HG02885 (cell line): ENCODE measurements around the gene FGF12.

Source experiments
- ATAC-seq: cut with Tn5 transposase; IDR thresholded peaks from one replicate; pipeline ENCODE4 v1.9.1; 2021; ENCODE audit warnings: mild to moderate bottlenecking; ENCODE audit not compliant: unreplicated experiment, poor library complexity

The FGF12 gene

GRCh38 chr3:192514754-192515663 is 212.3 kb downstream of the FGF12 start:
- ATAC-seq, result no peak

DNA sequence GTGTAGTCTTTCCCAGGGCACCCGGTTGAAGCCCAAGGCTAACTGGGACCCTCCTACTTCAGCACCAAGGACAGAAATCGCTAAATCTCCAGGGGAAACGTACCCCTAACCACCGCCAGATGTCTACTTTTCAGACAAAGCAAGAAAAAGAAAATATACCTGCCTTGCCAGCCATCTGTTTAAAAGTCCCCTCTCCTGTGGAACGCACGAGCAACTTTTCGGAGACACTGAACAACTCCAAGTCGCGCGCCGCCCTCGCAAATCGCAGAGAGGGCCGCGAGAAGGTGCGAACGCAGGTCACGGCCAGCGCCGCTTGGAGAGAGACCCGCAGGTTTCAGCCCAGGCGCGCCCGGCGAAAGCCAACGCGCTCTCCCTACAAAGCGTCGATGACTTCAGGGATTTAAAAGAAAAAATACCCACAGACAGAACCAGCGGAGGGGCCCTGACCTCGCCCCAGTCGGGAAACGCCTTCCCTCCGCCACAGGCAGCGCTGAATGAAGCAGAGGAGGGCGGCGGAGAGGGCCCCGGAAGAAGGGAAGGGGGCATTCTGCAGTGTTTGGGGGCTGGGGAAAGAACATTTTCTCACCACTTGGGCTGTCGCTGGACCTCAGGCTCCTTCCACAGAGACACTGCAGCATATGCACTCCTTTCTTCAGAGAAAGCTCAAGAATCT is 213.1 kb downstream of the FGF12 start:
- ATAC-seq, result no peak

- ATAC-seq, result no peak
Measured at GRCh38 chr3:192505731-192506130, 221.6 kb downstream of the FGF12 start.

GRCh38 chr3:192501401-192501800 is 225.9 kb downstream of the FGF12 start:
- no peak for ATAC-seq

- ATAC-seq, result no peak
Measured at GRCh38 chr3:192496905-192497587, 230.3 kb downstream of the FGF12 start.

DNA sequence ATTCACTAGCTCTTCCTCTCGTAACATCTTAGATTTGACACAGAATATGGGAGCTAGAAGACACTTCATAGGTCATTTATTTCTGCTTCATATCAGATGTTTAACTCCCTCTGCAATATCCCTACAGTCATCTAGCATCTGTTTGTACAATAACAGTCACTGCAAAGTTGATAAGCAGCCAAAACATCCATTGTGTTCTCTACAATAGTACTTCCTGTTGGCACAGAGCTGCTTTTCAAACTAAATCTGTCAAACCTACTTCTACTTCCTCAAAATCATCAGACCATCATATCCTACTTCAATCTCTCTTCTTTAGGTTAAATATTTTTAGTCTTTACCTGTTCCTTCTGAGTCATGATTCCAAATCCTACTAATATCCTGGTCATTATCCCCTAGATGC is 233.2 kb downstream of the FGF12 start:
- peak; percentile 64 for ATAC-seq

GRCh38 chr3:192490720-192491119 is 236.6 kb downstream of the FGF12 start:
- no peak for ATAC-seq

DNA sequence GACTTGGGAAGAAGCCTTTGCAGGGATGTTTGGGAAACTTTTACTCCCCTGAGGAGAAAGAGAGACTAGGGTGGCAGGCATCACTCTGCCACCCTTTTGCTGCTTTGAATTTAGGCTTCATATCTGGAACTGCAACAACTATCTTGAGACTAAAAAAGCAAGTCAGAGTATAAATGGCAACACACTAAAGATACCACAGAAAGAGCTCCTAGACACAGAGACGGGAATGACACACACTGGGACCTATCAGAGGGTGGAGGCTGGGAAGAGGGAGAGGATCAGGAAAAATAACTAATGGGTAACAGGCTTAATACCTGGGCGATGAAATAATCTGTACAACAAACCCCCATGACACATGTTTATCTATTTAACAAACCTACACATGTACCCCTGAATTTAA is 237.8 kb downstream of the FGF12 start:
- ATAC-seq, result no peak

- no peak for ATAC-seq
Measured at GRCh38 chr3:192487033-192487432, 240.3 kb downstream of the FGF12 start.

DNA sequence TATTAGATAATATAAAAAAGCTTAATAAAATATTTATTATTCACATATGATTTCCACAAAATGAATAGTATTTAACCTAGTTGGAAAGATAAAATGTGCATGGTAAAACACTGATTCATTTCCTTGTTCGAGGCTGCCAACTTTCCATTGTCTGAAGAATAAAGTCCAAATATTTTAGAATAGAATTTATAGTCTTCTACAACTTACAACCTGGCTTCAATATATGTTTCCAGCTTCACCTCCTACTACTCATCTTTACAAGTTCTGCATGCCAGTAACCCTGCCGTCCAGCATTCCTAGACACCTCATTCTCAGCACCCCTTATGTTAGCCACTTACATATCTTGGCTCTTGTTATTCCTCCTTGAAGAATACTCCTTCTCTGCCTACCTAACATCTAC is 244.5 kb downstream of the FGF12 start:
- no peak for ATAC-seq

DNA sequence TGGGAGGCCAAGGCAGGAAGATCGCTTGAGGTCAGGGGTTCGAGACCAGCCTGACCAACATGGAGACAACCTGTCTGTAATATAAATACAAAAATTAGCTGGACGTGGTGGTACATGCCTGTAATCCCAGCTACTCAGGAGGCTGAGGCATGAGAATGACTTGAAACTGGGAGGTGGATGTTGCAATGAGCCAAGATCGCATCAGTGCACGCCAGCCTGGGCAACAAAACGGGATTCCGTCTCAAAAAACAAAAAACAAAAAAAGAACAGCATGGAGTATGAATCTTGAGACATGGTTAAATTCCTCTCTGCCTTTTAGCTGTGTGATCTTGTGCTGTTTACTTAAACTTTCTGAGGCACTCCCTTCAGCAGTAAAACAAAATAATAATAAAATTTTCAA is 244.9 kb downstream of the FGF12 start:
- no peak for ATAC-seq

DNA sequence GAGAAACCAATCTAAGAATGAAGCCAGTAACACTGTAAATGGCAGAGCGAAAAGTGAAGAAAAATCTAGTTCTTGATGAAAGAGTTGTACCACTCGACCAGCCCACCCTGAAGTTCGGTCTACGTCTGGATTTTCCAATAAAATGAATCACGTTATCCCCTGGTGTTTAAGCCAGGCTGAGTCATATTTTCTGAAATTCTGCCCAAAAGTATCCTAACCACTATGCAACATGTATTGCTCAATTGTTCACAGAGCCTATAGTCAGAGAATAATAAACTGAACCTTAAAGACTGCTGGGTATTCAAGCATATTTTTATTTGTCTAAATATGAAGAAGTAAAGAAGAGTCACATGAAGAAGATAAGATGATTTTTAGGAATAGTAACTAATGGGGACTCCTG is 245.7 kb downstream of the FGF12 start:
- ATAC-seq, result no peak

DNA sequence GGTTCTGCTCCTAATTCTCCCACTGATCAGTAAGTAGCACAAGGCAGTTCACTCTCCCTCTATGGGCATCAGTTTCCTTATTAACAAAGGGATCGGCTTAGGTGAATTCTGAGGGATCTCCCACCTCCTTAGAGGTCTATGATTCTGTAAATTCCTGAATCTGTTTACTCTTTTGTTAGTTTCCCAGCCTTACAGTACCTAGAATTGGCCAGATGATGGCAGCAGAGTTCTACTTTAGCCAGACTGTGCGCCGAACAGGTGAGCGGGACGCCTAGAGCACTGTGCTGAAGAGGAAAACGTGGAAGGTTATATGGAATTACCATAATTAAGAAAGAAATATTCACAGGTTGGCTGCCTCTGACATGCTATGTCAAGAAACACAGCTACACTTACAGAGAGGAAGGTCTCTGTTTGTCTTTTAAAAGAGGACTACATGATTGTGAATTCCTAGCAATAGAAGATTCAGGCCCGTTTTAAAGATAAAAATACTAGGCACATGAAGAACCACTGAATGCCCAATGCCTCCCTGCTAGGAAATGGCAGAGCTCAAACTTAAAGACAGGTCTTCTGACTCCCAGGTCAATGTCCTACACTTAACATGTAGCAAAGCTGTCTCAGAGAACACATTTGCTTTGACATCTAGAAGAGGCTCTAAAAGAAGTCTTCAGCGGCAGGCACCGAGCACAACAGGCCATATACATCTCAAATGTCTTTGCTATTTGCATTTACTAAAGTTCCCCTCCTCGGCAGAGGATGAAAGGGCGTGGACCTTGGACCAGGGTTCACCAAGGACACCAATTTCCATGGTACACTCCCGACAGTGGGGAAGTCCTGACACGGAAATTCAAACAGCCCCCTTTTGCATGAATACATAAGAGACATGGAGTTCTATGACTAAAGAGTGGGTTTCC is 259.9 kb downstream of the FGF12 start:
- ATAC-seq, result peak; percentile 98

- peak; percentile 50 for ATAC-seq
Measured at GRCh38 chr3:192449036-192449435, 278.3 kb downstream of the FGF12 start.

- no peak for ATAC-seq
Measured at GRCh38 chr3:192445770-192446644, 281.3 kb downstream of the FGF12 start.

DNA sequence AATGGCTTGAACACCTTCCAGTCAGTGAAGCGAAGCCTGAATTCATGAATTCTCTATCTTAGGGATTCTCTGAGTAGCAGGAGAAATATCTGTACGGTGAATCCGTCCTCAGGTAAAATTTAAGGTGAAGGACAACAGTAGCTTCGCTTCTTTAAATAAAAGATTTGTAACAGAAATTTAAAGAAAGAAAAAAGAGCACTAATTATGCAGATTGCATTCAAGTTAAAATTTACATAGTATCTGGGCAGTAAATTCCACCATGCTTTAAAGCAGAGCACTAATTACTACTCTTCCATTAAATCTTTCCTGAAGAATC is 282.6 kb downstream of the FGF12 start:
- ATAC-seq, result no peak

DNA sequence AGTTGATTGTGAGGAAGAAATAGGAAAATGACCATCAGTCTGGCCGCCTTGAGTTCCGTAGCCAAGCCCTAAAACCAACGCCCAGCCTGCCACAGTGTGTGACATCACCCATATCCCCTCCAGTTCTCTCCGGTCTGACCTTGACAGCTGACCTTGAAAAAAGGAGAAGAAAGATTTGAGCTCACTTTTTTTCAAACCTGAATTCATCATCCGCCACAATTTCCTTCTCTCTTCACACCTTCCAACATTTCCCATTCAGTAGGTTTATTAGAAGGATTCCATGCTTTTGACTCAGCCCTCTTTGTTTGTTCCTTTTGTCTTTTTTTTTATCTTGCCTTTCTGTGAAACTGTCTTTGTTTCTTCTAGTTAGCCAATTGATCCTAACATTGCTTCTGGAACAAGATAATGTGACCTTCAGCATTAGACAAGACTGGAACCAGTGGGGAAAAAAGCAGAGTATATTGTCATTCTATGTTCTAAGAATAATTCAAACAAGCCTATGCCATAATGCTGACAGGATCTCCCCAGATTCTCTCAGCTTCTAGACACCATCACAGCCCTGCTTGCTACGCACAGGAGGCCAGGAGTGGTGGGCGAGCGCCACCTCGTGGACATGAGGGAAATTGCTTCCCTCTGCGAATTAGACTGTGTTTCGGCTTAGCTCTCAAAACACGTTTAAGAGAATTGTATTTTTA is 283.1 kb downstream of the FGF12 start:
- peak; percentile 92 for ATAC-seq

DNA sequence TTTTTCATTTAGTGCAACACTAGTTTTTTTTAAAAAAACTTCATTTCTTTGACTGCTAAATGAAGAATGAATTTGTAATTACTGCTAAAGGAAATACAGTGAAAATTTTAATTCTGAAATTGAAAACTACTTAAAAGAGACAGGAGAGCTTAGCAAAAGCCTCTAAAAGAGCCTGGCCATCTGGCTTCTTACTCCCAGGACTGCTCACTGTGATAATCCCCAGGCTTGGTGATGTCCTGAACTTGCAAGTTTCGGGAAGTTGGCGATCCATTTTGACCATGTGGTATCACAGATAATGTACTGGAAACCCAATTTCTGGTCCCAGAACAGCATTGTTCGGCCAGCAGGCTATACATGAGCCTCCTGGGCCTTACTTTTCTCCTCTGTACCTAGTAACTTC is 292.1 kb downstream of the FGF12 start:
- no peak for ATAC-seq

DNA sequence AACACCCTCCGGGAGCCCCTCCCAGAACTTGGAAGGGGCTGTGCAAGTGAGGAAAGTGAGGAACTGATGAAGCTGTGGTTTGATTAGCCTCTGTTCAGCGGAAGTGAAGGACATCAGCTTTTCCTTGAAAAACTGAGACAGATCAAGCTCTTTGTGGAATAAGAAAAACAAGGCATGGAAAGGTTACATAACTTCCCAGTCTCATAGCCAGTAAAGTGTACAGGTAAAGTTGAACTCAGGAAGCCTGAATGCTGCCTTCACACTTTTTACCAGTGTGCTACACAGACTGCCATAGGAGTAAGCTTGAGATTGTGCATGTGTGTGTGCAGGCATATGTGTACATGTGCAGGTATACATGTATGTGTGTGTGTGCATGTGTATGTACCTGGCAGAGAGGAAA is 293.2 kb downstream of the FGF12 start:
- no peak for ATAC-seq
